HUDEP-2 (cell line): ENCODE data around the gene TM4SF20.

Experiments
- DNase-seq, 76 experiments: peaks; one replicate each; lab custom pipeline; 2025; ENCODE audit not compliant: unreplicated experiment in 76 of 76; lab: John Stamatoyannopoulos, UW

TM4SF20 gene

GRCh38 chr2:227379095-227379494, at the start of gene TM4SF20:
Gene TM4SF20, minus strand, starts transcription at chr2:227379306. Its CDS starts 38 bp downstream, at chr2:227379268.
- DNase-seq: no peak

GRCh38 chr2:227428731-227429285, 49.7 kb upstream of the TM4SF20 start:
- no peak for DNase-seq

- DNase-seq: no peak
These were observed 44.8 kb upstream of the TM4SF20 start for GRCh38 chr2:227423656-227424499.

- no peak for DNase-seq
These were observed 41.3 kb upstream of the TM4SF20 start for GRCh38 chr2:227420087-227421052.

GRCh38 chr2:227416701-227417100, 37.6 kb upstream of the TM4SF20 start:
- no peak for DNase-seq

- peak in 11 of 76 experiments; percentile 1 to 34 (median 12) for DNase-seq
These were observed 36.7 kb upstream of the TM4SF20 start for GRCh38 chr2:227415538-227416424.

GRCh38 chr2:227414846-227415245, 35.7 kb upstream of the TM4SF20 start:
- DNase-seq: no peak

- DNase-seq: no peak
These were observed 34.3 kb upstream of the TM4SF20 start for GRCh38 chr2:227413371-227413770.

- no peak for DNase-seq
These were observed 33.8 kb upstream of the TM4SF20 start for GRCh38 chr2:227412877-227413276.

- DNase-seq: no peak
These were observed 32.9 kb upstream of the TM4SF20 start for GRCh38 chr2:227411990-227412350.

- DNase-seq: no peak
These were observed 32.3 kb upstream of the TM4SF20 start for GRCh38 chr2:227411320-227411989.

- DNase-seq: no peak
These were observed 31.1 kb upstream of the TM4SF20 start for GRCh38 chr2:227410191-227410590.

- no peak for DNase-seq
These were observed 28.6 kb upstream of the TM4SF20 start for GRCh38 chr2:227407591-227408151.

- peak in 65 of 76 experiments; percentile 5 to 85 (median 45) for DNase-seq
These were observed 27.3 kb upstream of the TM4SF20 start for GRCh38 chr2:227406177-227407031.

- DNase-seq: no peak
These were observed 25.6 kb upstream of the TM4SF20 start for GRCh38 chr2:227404585-227405271.

- no peak for DNase-seq
These were observed 23.9 kb upstream of the TM4SF20 start for GRCh38 chr2:227402959-227403358.

GRCh38 chr2:227402321-227402720, 23.2 kb upstream of the TM4SF20 start:
- DNase-seq: no peak

GRCh38 chr2:227401550-227401949, 22.4 kb upstream of the TM4SF20 start:
- DNase-seq: no peak
